HG03108 (cell line): ENCODE data around the gene CHMP2B.
"Not testable (repeated sequence)": the region's sequence is repeated elsewhere in the genome, so short reads cannot be mapped to it uniquely, and the experiment has no call there.

Source experiments
- ATAC-seq: cut with Tn5 transposase; IDR thresholded peaks from one replicate; pipeline ENCODE4 v1.9.1; 2021; ENCODE audit warnings: moderate library complexity; ENCODE audit not compliant: unreplicated experiment

CHMP2B gene

DNA sequence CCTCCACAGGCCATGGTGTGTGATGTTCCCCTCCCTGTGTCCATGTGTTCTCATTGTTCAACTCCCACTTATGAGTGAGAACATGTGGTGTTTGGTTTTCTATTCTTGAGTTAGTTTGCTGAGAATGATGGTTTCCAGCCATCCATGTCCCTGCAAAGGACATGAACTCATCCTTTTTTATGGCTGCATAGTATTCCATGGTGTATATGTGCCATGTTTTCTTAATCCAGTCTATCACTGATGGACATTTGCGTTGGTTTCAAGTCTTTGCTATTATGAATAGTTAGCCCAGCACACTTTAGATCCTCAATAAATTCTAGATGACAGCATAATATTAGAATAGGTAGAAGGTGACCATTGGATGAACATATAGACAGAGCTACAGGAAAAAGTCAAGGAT is 77.9 kb downstream of the CHMP2B start:
- not testable (repeated sequence) for ATAC-seq
